Activated gamma-delta T cell treated with anti-CD3 and anti-CD28 coated beads, Interleukin-2, amount 50 U/mL, for 16 hours (primary cell): Measurements from ENCODE around the gene EPHB3.
A peak's percentile ranks its signal among the peaks of the same experiment; 100 is the strongest.

Source experiments
- DNase-seq: peaks from one replicate; pipeline ENCODE4 v3.0.0-alpha.2; 2020; ENCODE audit warnings: low read depth

Gene EPHB3

DNA sequence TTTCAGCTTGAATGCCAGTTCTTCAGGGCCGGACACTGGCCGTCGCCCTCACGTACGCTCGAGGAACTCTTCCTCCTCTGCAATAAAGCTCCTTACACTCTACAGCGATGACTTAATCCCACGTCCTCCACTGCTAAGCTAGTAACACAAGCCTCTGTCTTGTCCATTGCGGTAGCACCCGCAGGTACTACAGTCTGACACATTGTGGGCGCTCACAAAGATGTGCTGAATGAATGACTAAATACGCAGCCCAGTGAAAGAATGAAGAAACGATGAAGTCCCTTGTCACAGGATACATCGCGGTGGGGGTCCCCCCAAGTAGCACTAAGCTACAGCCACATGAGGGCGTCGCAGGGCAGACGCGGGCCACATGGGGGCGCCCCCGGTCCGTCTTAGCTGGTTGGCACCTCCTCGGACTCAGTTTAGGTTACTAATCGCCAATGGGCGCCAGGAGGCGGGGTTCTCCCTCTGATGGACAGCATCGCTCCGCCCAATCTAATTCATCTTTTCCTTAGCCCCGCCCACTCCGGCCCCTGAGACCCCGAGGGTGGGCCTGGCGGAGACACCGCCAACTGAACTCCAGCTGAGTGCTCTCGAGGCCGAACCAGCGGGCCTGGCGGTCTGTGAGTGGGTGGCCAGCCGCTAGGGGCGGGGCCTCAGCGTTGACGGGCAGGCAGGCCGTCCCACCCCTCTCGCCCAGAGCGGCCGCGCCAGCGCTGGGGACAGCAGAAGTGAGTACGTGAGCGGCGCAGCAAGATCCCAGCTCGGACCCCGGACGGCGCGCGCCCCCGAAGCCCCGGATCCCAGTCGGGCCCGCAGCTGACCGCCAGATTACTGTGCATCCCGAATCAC lies at the start of gene EPHB3:
Gene EPHB3 (plus strand): TSS at position 725 of the 852 bp plus-strand sequence. CDS start 451 bp downstream, outside the sequence.
- peak; percentile 85 for DNase-seq

- no peak for DNase-seq
These were observed 49.0 kb upstream of the EPHB3 start for GRCh38 chr3:184512621-184513020.

- DNase-seq: peak; percentile 72
These were observed 48.1 kb upstream of the EPHB3 start for GRCh38 chr3:184513276-184514170.

DNA sequence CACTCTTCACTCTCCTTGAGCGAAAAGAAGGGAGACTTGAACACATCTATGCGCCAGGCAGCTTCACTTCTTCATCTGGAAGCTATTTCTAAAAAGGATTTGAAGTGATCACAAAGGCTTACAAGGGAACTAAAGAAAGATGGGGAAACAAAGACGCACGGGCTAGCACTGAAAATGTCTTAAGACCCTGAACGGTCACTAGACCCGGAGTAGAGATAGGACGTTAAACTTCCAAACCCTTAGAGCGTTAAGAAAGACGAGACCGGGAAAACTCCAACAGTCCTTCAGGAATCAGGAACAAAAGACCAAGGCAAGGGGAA lies 47.5 kb upstream of the EPHB3 start:
- no peak for DNase-seq

DNA sequence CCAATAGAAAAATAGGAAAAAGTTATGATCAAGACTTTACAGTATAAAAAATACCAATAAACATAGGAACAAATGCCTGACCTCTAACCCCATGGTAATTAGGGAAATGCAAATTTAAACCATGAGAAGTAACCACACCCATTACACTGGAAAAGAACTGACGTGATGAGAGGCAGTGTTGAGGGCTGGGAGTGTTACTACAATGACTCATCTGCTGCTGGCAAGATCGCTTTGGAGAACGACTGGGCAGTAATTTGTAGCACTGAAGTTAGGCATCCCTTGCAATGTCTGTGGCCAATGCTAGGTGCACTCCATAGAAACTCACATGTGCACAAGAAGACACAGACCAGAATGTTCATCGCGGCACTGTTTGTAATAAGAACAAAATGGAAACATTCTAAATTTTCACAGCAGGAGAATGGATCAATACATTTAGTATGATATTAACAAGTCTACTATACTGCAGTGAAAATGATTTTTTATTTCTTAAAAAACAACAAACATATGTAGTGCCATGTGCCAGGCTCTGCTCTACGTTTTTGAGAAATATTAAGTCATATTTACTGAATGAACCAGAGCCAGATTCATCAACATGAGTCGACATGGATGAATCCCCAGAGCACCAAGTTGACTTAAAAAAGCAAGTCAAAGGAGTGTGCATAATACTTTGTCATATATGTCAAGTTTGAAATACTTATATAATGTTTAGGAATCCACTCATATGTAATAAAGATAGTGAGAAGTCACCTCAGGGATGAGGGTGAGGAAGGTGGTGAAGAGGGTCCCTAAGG lies 37.6 kb upstream of the EPHB3 start:
- no peak for DNase-seq

DNA sequence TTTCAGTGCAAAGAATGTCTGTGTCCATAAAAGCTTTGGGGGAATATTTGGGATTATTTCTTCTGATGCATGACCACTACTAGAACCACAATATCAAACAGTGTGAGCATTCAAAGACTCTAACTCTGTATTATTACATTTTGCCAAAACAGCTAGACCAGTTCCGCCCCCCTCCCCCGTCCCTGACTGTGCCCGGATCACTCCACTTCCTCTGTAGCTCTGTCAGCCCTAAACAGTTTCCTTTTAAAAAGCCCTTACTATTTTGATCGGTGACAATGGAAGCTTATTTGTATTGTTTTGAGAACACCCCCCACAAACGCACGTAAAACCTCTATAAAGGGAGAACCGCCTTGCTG lies 36.6 kb upstream of the EPHB3 start:
- DNase-seq: no peak

DNA sequence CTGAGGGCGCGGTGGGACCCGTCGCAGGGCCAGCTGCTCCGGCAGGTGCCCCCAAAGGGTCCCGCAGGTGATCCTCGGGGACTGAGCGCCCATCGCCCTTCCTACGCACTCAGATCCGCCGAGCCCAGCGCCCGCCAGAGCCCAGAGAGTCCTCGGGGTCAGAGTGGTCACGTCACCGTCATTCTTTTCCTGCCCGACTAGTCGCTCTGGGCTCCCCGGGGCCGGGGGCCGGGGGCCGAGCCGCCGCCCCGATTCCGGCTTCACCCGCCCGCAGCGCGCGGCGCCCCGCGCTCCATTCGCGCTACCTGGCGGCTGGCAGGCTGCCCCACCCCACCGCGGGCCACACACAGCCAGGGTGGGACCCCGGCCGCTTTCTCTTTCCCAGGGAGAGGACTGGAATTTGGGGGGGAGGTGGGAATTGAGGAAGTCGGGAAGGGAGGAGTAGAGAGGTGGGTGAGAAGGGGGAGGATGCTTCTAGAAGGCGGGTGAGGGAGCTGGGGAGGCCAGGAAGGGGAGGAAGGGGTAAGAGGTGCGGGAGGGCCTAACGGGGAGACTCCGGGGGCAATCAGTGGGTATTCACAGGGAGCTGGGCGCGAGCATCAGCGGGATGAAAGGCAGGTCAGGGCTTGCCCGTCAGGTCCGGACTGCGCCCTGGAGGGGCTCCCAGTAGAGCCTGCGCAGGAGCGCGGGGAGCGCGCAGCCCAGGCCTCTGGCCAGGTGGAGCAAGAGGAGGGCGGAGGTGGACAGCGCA lies 36.1 kb upstream of the EPHB3 start:
- DNase-seq: no peak

DNA sequence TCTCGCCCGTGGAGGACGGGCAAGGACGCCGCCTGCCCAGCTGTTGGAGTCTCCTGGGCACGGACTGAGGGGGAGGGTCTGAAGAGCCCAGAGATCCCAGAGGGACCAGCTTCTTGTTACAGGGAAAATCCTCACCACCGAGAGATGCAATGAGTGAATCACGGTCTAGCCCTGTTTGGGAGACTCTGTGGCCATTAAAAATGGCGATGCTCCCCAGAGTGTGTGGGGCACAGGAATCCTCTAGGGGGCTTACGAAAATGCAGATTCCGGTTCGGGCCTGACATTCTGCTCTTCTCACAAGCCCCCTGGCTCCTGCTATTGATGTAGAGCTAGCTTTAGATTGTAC lies 35.5 kb upstream of the EPHB3 start:
- no peak for DNase-seq

DNA sequence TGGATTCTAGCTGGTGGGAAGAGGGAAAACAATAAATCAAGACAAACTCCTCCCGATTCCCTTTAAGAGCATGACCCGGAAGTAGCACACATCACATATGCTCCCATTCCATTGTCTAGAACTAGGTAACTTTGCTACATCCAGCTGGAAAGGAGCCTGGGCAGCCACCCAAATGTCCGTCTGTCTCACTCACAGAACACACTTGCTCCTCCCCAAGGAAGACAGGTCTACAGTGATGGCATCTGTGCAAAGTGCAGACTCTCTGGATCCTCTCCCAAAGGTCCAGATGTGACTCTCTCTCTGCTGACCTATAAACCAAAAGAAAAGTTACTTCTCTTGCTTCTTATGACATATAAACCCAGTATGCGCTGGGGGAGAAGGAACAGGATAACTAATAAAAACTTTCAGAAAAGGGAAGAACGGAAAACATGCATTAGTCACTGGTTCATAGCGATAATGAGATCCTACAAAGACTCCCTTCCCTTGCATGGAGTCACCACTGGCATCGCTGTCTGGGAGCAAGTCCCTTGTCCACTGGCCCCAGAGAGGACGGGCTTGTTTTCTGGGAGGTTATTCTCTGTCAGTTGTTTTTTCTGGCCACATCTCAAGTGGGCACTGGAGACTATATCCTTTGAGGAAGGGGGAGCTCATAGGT lies 29.8 kb upstream of the EPHB3 start:
- DNase-seq: no peak

- DNase-seq: no peak
These were observed 28.4 kb upstream of the EPHB3 start for GRCh38 chr3:184532940-184533732.

DNA sequence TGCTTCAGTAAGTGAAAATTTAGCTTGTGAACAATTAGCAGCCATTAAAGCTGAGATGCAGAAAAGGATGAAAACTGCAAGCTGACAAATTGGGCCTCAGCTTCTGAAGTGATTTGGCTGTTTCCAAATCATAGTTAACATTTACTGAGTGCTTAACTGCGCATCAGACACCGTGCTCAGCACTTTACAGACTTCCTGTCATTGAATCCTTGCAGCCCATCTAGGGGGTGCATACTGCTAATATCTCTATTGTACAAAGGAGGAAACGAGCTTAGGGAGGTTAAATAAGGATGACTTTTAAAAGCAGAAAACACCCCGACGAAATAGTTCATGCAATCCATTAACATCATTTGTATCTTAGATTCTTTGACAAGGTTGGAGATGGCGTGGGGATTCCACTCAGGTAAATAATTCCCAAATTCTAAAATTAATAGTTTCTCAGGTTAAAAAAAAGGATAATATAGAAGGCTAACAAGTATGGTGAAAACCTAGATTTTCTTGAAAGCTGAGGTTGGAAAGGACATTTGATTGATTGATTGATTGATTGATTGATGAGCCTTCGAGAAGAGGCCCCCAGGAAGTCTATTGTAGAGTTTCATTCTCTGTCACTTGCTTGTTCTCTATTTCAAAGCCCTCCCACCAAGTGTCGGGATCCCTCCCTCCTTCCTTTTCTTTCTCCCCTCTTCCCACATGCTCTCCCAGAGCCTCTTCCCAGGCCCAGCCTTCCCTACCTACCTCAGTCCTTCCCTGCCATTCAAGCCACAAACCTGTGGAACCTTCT lies 23.5 kb upstream of the EPHB3 start:
- DNase-seq: no peak

DNA sequence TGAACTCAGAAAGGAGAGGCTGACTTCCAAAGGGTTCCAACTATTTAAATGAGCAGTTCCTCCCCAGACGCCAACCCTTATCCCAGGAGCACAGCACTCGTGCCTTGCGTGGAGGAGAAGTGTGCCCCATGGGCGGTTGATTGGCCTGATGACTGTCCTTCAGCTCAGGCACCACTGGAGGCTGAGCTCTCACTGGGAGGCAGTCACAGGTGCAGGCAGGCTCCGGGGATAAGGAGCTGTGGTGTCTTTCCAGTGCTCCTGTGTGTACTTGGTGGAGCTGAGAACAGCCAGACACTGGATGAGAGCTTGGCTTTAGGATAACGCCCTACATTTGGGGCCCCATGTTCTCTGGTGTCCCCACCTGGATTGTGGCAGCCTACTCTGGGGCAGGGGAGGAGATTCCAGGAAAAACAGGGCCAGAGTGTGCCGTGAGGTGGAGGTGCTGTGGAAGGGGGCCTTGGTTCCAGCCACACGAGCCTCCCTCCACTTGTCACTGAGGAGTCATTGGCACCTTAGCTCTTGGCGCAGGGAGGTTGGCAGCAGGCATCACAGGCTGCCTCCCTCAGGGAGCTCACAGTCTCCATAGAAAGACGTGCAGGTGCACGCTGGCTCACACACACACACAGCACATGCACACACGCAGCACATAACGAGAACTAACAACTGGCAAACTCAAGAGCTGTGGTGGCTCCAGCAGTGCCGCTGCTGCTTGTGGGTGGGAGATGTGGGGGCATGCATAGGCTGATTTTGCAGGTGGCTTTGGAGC lies 22.7 kb upstream of the EPHB3 start:
- DNase-seq: no peak

DNA sequence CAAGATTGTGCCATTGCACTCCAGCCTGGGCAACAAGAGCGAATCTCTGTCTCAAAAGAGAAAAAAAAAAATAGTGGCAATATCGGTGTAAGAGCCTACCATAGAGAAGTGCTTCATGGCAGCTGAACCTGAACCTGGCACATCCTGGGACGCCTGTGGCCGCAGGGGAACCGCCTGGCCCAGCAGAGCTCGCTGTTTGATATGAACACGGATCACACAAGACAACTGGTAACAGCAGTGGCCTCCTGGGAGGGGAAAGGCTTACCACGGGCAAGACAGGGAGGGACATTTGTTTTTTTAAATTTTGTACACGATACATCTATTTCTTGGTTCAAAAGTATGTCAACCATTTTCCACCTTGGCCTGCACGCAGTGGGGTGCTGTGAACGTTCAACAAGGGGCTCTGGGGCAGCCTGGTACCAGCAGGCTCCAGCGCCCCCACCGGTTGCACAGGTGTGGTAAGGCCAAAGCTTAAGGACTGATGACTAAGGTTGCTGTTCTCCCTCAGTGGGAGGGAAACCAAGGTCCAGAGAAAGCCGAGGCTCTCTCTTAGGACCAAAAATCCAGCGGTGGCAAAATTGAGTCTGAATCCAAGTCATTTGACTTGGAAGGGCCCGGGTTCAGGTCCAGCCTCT lies 21.7 kb upstream of the EPHB3 start:
- DNase-seq: no peak

DNA sequence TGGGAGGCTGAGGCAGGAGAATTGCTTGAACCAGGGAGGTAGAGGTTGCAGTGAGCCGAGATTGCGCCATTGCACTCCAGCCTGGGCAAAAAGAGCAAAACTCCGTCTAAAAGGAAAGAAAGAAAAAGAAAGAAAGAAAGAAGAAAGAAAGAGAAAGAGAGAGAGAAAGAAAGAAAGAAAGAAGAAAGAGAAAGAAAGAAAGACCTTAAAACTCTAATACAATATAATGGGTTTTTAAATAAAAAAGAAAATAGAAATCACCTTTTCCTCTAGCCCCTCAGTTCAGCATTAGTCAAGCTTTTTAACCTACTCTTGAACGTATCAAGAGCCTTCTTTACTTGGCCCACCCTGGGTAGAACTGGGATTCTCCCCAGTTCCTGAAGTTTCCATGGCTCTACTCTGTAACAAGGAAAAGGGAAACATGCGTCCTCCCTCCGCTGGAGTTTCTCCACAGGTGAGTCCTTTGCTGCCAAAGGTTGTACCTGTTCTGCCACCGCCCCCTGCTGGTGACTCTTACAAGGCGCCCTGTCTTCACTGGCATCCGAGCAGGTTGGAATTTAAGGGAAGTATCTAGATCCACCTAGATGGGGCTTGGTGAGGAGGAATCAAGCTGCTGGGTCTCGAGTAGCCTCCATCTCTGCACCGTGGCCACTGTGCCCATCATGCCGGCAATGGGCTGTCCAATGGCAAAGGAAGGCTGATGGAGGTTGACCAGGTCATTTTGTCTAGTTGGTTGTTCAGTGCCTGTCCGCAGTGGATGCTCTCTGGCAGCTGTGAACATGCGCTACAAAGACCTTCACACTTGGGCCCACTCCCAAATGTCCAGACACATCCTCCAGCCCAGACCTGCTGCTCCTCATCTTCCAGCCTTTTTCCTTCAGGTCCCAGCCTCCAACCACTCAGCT lies 20.6 kb upstream of the EPHB3 start:
- DNase-seq: peak; percentile 57

- no peak for DNase-seq
These were observed 19.6 kb upstream of the EPHB3 start for GRCh38 chr3:184541886-184542562.

- no peak for DNase-seq
These were observed 19.0 kb upstream of the EPHB3 start for GRCh38 chr3:184542577-184542976.

GRCh38 chr3:184543256-184543655 lies 18.3 kb upstream of the EPHB3 start:
- no peak for DNase-seq
